NOMO-1 (cell line): ENCODE results near the gene BTBD19.
"Not testable (repeated sequence)": the region's sequence is repeated elsewhere in the genome, so short reads cannot be mapped to it uniquely, and the experiment has no call there.

Source experiments
- DNase-seq, 2 experiments: peaks; one replicate each; lab custom pipeline; 2025; ENCODE audit not compliant: unreplicated experiment in 2 of 2; lab: John Stamatoyannopoulos, UW

Gene BTBD19

DNA sequence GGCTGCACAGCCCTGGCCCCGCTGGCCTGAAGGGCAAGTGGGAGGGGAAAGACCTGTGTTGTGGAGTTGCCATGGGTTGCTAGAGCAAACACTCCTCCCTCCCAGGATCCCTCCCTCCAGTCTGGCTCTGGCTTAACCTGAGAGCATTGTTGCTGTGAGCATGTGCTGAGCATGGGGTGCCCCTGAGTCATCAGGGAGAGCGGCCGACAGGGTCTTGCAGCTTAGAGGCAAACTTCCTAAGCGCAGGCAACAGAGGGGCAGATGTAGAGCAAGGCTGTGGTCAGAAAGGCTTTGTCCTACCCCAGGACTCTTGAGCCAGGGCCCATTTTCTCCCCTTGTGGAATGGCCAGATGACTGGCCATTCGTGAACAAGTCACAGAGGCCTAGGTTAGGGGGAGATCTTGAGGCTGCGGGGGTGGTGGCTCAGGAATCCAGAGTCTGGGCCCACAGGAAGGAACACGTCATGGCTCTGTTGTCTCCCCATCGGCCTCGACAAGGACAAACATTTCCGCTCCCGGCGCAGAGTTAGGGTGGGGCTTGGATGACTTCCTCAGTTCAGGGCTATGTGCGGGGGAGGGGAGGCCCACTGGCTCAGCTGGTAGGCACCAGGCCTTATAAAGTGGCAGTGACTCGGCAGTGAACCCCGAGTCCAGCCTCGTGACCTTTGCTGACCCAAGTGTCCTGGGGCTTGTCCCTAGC lies 810 bp upstream of the BTBD19 start:
- peak; percentile 92 to 96 for DNase-seq

DNA sequence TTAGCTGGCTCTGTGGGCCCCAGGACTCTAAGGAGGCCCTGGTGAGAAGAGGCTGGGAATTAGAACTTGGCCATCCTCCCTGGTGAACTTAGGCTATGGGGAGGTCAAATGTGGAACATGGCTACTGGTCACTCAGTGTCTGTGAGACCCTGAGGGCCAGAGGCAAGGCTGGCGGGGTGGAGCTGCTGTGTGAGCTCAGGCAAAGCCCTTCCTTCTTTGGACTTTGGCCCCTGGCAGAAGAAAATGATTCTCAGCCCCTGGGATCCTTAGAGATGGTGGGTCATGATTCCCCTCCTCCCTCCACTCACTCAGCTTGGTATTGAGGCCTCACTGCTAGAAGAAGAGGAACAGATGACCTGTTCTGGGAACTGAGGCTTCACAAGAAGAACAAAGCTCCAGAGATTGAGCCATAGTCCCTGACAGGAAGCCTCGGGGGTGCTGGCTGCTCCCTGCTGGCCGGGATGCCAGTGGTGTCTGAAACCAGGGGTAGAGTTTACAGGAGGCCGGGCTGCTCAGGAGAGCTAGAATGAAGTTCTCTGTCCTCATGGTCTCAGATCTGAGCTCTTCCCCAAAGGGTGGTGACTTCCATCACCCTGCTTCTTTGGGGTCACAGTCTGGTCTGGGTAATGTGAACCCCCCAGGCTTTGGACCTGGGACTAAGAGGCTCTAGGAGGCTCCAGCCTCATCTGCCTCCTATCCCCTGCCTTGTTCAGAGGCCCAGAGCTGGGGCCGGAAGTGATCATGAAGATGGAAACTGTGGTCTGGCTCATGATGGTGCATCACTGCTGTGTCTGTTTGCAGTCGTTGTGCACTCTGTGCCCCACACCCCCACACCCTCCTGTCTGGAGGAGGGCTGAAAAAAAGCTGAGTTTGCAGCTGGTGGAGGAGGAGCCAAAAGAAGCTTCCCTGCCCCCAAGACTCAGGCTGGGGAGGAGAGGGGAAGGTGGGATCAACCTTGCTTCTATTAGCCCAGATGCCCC lies 905 bp downstream of the BTBD19 start:
- peak; percentile 53 to 68 for DNase-seq

DNA sequence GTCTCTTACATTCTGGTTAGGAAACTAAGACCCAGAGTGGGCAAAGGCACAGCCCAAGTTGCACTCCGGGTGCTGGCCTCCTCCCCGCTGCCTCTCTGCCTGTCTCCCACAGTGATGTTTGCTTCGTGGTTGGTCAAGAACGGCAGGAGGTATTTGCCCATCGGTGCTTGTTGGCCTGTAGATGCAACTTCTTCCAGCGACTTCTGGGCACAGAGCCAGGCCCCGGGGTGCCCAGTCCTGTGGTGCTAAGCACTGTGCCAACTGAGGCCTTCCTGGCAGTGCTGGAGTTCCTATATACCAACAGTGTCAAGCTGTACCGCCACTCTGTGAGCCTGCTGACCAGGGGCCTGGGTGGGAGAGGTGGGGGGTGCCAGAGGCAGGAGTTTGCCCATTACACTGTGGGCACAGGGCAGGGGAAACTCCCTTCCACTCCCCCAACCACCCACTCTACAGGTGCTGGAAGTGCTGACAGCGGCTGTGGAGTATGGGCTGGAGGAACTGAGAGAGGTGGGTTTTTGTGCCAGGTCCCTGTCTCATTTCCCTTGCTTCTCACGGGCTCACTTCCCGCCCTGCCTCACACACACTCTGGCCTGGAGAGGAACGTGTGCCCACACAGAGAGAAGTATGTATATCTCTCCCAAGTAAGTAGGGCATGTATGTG lies 1.9 kb downstream of the BTBD19 start:
- DNase-seq, result no peak

DNA sequence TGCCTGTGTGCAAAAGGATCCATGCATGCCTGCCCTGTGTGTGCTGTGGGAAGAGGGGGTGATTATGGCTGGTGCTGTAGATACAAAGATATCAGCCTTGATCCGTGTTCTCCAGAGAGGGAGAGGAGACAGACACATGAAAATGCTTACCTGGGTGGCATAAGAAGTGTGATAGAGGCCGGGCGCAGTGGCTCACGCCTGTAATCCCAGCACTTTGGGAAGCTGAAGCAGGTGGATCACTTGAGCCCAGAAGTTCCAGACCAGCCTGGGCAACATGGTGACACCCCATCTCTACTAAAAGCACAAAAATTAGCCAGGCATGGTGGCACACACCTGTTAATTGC lies 2.4 kb downstream of the BTBD19 start:
- not testable (repeated sequence) for DNase-seq

DNA sequence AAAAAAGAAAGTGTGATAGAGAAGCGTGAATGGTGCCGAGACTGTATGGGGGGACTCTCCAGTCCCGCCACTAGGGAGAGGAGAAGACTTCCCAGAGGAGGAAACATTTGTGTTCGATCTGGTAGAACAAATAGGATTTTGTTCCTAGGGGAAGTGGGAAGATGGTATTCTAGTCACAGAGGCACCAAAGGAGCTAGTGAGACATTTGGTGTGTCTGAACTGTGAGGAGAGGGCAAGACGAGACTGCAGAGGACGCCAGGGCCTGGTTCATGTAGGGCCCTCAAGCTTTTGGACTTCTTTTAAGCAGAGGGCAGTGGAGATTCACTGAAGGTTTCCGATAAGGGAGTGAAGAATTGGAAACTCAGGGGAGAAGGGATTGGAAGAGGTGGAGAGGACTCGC lies 2.9 kb downstream of the BTBD19 start:
- DNase-seq, result no peak

DNA sequence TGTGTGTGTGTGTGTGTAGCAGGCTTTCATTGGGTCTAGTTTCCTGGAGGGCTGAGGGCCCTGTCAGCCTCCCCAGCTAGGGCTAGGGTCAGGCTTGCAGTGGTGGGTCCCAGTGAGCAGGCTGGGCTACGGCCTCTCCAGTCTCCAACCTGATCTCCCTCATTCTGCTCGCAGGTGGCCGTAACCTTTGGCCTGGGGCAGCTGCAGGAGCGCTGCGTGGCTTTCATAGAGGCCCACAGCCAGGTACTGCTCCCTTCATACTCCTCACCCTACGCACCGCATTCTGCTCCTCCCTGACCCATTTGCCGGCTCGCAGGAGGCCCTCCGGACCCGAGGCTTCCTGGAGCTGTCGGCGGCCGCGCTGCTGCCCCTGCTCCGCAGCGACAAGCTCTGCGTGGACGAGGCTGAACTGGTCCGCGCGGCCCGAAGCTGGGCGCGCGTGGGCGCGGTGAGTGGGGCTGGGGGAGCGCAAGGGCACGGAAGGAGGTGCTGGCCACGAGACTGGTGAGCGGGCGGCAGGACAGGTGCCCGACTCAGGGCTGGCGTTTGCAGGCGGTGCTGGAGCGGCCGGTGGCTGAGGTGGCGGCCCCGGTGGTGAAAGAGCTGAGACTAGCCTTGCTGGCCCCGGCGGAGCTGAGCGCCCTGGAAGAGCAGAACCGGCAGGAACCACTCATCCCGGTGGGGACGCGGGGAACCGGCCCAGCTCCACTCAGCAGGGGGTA lies 4.7 kb downstream of the BTBD19 start:
- no peak for DNase-seq

DNA sequence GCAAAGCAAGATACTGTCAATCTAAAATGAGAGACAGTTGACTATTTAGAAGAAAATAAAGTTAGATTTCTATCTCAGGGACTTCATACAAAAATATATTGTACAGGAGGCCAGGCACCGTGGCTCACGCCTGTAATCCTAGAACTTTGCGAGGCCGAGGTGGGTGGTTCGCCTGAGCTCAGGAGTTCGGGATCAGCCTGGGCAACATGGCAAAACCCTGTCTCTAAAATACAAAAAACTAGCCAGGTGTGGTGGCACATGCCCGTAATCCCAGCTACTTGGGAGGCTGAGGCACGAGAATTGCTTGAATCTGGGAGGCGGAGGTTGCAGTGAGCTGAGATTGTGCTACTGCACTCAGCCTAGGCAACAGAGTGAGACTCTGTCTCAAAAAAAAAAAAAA lies 7.6 kb downstream of the BTBD19 start:
- not testable (repeated sequence) for DNase-seq

DNA sequence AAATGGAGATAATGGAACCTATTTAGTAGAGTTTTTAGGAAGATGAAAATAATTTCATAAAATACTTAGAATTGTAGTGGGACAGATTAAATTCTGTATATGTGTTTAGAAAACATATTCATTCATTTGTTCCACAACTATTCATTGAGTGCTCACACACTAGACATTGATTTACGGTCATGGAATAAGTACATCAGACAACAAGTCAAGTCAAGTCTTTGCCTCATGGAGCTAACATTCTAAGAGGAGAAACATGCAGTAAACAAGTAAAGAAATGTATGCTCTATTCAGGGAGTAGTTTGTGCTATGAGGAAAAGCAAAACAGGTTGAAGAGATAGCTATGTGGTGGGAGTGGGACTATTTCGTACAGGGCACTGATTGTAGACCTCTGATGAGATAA lies 9.0 kb downstream of the BTBD19 start:
- no peak for DNase-seq

DNA sequence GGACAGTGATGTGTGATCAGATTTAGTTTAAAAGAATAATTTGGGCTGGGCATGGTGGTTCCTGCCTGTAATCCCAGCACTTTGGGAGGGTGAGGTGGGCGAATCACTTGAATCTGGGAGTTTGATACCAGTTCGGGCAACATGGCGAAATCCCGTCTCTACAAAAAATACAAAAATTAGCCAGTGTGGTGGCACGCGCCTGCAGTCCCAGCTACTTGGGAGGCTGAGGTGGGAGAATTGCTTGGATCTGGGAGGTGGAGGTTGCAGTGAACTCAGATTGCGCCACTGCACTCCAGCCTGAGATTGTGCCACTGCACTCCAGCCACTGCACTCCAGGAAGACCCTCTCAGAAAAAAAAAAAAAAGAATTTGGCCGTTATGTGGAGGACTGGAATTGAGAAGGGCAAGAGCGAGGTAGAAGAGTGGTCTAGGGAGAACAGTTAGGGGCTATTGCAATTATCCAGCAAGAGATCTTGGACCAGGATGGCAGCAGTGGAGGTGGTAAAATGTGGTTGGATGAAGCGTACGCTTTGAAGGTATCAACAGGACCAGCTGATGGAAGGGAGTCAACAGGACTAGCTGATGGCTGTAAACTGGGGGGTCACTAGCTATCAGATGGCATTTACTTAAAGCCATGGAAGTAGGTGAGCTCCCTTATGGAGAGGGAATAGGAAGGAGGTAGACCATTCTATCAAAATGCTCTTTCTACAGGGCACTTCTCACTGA lies 9.6 kb downstream of the BTBD19 start:
- no peak for DNase-seq

DNA sequence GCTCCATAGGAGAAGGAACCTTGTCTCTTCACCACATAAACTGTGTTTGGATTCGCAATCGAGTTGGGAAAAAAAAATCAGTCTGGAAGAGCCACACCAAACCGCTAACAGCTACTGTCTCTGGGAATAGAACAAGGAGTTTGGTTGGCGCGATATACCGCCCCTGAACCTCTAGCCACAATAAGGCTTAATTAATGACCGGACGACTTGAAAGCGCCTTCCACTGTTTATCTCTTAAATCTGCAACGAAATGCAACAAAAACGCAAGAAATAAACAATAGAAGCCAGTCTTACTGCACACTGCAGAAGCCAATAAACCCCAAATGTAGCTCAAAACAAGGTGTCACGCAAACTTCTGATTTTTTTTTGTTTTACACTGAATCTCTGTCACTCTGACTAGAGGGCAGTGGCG lies 10.9 kb downstream of the BTBD19 start:
- DNase-seq, result no peak

DNA sequence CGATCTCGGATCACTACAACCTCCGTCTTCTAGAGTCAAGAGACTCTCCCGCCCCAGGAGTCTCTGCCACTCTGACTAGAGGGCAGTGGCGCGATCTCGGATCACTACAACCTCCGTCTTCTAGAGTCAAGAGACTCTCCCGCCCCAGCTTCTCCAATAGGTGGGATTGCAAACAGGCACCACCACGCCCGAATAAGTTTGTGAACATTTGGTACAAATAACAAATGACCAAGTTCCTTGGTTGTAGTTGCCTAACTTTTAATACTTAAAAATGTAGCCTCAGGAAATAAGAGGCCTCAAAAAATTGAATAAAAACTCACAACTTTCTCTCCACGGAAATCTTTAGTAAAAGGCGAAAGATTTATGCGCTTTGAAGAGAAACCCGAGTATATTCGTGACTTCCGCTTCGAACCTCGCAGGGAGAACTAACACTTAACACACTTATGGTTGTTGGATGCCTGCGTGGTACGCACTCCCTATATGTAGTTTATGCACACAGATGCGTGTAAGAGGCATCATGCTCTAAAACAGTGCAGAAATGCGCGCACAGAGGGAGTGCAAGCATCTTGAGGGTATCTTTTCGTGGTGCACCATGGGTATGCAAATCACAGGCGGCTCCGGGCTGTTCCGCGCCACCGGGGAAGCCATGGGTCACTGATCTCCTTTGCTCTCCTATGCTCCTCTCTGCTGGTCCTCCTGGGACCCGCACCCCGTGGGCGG lies 11.4 kb downstream of the BTBD19 start:
- peak; percentile 89 to 96 for DNase-seq

DNA sequence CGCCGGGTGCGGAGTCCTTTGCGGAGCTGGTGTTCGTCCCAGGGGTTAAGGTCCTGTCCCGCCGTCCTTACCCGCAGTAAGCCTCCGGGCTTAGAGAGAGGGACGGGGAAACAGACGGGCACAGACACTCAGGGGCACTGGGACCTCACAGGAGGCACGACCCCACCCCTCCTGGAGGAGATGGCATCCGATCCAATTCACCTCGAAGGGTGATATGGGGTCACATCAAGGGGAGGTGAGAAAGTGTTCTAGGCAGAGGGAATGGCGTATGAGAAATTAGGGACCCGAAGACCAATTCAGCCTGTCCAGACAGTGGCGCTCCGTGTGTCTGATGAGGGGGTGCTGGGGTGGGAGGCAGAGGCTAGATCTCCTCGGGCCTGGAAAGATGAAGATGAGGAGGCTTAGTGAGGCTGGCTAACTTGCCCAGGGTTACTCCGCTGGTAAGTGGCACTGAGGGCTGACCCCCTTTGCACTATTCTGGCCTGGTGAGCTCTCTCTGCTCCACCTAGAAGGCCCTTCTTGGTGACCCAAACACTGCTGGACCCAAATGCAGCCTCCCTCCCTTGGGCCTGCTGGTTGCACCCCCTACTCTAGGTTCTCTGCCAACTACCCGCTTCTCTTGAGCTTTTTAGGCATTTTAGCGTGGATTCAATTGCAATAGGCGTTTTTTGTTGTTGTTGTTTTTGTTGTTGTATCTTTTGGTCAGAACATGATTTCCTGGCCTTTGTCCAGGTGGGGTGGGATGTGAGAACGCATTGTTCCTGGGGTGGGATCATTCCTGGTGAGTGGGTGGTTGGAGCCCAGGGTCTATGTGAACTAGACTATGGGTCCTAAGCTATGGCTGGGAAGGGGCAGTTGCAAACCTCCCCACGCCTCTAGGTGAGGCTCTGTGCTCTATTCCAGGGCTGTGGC lies 12.3 kb downstream of the BTBD19 start:
- peak in 1 of 2 experiments; percentile 19 for DNase-seq

DNA sequence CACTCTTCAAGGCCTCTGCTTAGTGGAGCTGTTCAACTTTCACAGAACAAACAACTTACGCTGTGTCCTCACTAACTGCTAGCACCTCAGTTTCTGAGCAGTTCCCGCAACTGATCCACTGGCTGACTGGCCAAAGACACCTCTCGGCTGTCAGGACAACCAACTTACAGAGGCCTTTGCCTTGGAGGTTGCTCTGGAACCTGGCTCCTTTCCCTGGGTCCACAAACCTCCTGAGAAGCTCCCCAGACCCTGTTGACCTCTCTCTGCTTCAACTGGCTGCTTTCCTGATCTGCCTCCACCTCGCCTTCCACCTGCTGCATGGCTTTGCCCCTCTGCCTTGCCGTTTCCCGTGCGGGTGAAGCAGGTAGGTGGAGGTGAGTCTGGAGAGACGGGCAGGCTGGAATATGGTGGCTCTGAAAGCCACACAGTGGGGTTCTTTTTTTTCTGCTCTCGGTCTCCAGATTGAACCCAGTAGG lies 13.0 kb downstream of the BTBD19 start:
- DNase-seq, result no peak

DNA sequence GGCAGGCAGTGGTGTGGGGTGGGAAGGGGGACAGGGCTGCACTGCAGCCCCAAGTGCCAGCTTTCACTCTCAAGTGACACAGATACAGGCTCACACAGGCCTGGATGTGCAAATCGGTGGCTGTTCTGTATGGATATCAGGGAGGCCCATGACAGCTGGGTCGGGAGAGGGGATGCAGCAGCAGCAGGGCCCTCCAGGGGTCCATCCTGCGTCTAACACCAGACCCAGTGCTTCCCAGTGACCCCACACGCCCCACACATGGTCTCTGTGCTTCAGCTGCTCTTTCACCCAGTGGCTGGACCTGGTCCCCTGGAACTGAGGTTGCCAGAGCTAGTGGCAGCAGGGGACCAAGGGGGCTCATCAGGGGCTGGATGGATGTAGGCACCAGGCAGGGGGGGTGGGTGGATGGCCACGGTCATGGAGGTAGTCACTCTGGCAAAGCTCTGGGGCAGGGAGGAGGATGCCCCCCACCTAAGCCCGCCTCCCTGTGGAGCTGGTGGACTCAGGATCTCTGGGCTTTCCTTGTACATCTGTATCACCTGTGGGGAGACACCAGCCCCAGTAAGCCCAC lies 13.9 kb downstream of the BTBD19 start:
- DNase-seq, result no peak

DNA sequence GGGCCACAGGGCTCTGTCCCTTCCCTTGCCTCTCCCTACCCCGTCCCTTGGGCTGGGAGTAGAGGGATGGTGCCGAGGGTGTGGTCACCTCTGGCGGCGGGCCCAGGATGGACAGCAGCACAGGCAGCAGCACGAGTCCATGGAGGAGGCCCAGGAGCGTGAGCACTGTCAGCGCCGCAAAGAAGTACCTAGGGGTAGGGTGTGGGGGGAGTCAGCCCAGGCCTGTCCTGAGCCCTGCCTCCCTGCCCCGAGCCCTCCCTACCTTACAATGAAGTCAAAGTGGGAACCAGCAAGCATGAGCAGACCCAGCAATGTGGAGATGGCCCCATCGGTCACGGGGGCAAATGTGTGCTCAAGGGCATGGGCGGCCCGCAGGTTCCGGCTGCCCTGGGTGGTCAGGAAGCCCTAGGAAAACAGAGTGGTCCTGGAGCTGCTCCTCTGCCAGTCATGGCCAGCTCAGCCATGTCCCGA lies 14.7 kb downstream of the BTBD19 start:
- no peak for DNase-seq

DNA sequence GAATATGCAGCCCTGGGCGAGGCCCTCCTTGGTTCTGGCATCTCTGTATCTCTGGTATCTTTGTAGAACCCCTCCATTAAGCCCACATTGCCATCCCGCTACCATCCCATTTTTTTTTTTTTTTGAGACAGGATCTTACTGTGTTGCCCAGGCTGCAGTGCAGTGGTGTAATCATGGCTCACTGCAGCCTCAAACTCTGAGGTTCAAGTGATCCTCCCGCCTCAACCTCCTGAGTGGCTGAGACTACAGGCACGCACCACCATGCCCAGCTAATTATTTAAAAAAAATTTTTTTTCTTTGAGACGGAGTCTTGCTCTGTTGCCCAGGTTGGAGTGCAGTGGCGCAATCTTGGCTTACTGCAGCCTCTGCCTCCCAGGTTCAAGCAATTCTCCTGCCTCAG lies 16.1 kb downstream of the BTBD19 start:
- not testable (repeated sequence) for DNase-seq

DNA sequence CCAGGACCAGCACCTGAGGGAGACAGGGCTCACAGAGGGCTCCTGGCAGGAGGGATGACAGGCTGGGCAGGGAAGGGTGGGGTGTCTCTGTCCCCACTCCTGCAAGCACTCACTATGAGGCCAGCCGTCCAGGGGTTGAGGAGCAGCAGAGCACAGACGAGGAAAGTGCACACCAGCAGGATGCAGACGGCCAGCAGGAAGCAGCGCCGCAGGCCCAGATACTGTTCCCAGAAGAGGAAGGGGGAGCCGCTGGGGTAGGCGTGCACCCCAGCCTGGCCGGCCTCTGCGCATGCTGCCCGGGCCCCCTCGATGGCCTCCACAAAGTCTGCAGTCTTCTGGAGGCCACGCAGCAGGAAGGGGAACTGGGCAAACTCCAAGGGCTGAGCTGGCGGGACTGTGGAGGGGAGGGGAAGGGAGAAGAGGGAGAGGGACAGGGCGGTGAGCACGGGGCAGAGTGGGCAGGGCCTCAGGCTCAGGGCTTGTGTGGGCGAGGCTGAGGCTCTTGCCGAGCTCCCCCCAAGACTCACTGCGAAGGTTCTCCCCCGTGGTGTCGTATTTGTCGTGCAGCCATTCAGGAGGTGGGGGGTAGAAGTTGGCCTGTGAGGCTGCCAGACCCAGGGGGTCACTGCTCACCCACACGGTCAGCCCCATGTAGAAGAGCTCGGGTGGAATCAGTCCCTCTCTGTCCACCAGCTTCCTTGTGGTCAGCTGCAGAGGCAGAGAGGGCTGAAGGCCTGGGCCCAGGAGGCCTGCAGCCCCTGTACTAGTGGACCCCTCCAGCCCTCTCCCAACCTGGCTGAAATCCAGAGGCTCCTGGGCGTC lies 18.3 kb downstream of the BTBD19 start:
- DNase-seq, result peak; percentile 67 to 81
